ENCODE data around the gene FOSB.

FOSB gene

DNA sequence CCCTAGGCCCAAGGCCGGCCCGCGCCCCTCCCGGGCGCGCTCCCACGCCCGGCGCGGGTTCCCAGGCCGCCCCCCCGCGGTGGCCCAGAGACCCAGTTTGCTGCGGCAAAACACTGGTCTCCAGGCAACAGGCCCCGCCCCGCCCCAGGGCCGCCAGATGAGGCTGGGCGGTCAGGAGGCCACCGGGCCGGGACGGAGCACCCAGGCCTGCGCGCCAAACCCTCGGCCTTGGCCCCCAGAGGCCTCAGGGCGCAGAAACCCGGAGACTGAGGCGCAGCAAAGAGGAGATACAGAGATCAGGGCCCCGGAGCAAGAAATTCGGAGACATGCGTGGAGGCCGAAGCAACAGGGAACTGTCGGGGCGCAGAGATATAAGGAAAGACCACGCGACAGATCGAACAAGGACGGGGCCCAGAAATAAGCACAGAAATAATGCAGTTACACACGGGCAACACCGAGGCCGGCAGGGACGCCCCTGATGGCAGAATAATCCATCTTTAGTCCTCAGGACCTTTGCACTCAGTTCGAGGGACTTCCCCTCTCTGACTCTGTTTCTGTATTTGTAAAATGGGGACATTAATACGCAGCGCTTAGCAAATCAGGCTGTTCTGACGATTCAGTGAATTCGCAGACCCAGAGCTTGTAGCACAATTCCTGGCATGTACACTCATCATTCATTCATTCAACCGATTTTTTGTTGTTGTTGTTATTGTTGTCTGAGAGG, 23.3 kb upstream of the FOSB start:
- intact Hi-C loops (cut with DNase I; ENCODE audit: low total_unique reads) = no loop called here
- peak; percentile 94 to 98 for DNase-seq
- no peaks in the 10 kb centered on the region for H3K27me3 ChIP-seq
- peak overlapping the region; percentile 95 to 96 for H3K27ac ChIP-seq
- no peaks in the 10 kb centered on the region for H3K9me3 ChIP-seq
- H3K36me3 ChIP-seq = no peaks in the 10 kb centered on the region
- TF ChIP-seq, protein P1, sequence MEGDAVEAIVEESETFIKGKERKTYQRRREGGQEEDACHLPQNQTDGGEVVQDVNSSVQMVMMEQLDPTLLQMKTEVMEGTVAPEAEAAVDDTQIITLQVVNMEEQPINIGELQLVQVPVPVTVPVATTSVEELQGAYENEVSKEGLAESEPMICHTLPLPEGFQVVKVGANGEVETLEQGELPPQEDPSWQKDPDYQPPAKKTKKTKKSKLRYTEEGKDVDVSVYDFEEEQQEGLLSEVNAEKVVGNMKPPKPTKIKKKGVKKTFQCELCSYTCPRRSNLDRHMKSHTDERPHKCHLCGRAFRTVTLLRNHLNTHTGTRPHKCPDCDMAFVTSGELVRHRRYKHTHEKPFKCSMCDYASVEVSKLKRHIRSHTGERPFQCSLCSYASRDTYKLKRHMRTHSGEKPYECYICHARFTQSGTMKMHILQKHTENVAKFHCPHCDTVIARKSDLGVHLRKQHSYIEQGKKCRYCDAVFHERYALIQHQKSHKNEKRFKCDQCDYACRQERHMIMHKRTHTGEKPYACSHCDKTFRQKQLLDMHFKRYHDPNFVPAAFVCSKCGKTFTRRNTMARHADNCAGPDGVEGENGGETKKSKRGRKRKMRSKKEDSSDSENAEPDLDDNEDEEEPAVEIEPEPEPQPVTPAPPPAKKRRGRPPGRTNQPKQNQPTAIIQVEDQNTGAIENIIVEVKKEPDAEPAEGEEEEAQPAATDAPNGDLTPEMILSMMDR (IDR thresholded peaks at IDR 0.05) = no peak
- peak overlapping the region; percentile 46 to 56 for H3K4me3 ChIP-seq
- peaks cover 5 to 37% (median 26%) of the 10 kb centered on the region in 4 donors for H3K4me1 ChIP-seq

DNA sequence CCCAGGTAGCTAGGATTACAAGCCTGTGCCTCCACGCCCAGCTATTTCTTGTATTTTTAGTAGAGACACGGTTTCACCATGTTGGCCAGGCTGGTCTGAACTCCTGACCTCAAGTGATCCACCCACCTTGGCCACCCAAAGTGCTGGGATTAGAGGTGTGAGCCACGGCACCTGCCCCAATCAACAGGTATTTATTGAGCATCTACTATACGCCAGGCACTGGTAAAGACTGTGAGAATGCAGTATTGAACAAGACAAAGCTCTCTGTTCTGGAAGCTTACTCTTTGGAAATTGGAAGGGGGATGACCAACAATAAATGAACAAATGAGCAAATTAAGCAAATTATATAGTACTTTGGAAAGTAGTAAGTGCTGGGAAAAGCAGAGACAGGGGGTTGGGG, 22.7 kb upstream of the FOSB start:
- peaks cover 5 to 38% (median 28%) of the 10 kb centered on the region in 4 donors for H3K4me1 ChIP-seq
- DNase-seq = no peak
- TF ChIP-seq, protein P1 (IDR thresholded peaks at IDR 0.05) = no peak
- no peaks in the 10 kb centered on the region for H3K36me3 ChIP-seq
- H3K4me3 ChIP-seq = no peak overlapping the region
- peak overlapping the region; percentile 95 to 96 for H3K27ac ChIP-seq
- no peaks in the 10 kb centered on the region for H3K27me3 ChIP-seq
- H3K9me3 ChIP-seq = no peaks in the 10 kb centered on the region
- intact Hi-C loops (cut with DNase I; ENCODE audit: low total_unique reads) = no loop called here

DNA sequence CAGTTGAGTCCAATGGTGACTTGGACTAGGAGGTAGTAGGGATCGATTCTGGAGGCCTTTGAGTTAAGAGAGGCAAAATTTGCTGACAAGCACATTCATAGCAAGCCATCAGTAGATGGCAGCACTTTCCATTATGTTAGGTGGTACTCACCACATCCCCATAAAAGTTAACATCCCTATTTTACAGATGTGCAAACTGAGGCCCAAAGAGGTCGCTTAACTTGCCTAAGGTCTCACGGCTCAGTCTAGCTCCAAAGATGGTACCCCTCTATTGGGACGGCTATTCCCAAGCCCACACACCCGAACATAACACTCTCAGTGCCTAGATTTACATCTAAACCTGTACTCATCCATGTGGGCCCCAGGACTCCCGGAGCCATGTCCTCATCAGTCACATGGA, 21.5 kb upstream of the FOSB start:
- Histone ChIP-seq H3K4me1 (peaks cover 5 to 36% (median 28%) of the 10 kb centered on the region in 4 donors), H3K27me3 (no peaks in the 10 kb centered on the region), H3K27ac (no peak overlapping the region)

DNA sequence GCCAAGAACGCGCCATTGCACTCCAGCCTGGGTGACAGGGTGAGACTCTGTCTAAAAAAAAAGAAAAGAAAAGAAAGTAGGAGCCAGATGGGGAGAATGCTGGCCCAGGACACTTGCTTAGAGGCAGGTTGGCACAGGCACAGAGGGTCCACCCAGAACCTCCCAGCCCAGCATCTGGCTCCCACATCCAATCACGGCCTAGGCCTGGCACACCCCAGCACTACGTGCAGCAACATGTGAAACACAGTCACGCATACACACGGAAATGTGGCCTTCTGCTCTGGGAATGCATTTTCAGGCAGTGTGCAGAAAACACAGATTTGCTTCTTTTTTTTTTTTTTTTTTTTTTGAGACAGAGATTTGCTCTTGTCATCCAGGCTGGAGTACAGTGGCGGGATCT, 20.9 kb upstream of the FOSB start:
- H3K27ac ChIP-seq = no peak overlapping the region
- intact Hi-C loops (cut with DNase I; ENCODE audit: low total_unique reads) = no loop called here
- DNase-seq = peak in 1 of 2 donors; percentile 47

More for the DNA sequence above, 21.5 kb upstream of the FOSB start:
- DNase-seq = no peak
- intact Hi-C loops (cut with DNase I; ENCODE audit: low total_unique reads) = no loop called here
- TF ChIP-seq, protein P1 (IDR thresholded peaks at IDR 0.05) = peak in 1 of 2 experiments; percentile 10
- H3K36me3 ChIP-seq = no peaks in the 10 kb centered on the region
- H3K9me3 ChIP-seq = no peaks in the 10 kb centered on the region
- H3K4me3 ChIP-seq = no peak overlapping the region

DNA sequence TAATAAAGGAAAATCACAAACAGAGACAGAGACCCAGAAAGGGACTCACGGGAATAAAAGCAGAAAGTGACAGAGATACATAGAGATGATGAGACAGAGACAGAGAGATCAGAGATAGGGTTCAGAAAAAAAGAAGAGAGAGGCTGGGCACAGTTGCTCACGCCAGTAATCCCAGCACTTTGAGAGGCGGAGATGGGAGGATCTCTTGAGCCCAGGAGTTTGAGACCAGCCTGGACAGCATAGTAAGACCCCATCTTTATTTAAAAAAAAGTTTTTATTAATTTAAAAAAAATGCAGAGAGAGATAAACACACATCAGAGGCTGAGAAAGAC, 19.4 kb upstream of the FOSB start:
- Histone ChIP-seq H3K4me1 (peaks cover 5 to 31% (median 24%) of the 10 kb centered on the region in 4 donors), H3K27me3 (no peaks in the 10 kb centered on the region), H3K4me3 (no peak overlapping the region), H3K9me3 (no peaks in the 10 kb centered on the region), H3K36me3 (no peaks in the 10 kb centered on the region), H3K27ac (no peak overlapping the region)
- no peak for DNase-seq
- intact Hi-C loops (cut with DNase I; ENCODE audit: low total_unique reads) = no loop called here
- TF ChIP-seq, protein P1 (IDR thresholded peaks at IDR 0.05) = no peak

More for the DNA sequence above, 20.9 kb upstream of the FOSB start:
- no peak overlapping the region for H3K4me3 ChIP-seq
- no peaks in the 10 kb centered on the region for H3K27me3 ChIP-seq
- H3K36me3 ChIP-seq = no peaks in the 10 kb centered on the region
- TF ChIP-seq, protein P1 (IDR thresholded peaks at IDR 0.05) = no peak
- peaks cover 5 to 41% (median 32%) of the 10 kb centered on the region in 4 donors for H3K4me1 ChIP-seq
- no peaks in the 10 kb centered on the region for H3K9me3 ChIP-seq
